NCI-H524 (cell line): ENCODE results near the gene PCDH10.

Source experiments
- DNase-seq, 2 experiments: peaks; one replicate each; lab custom pipeline; 2025; lab: John Stamatoyannopoulos, UW

The PCDH10 gene

GRCh38 chr4:133150486-133151340, 1.6 kb downstream of the PCDH10 start:
- DNase-seq, result peak; percentile 28 to 45

- DNase-seq, result peak in 1 of 2 experiments; percentile 59
Measured at GRCh38 chr4:133151341-133151690, 2.2 kb downstream of the PCDH10 start.

GRCh38 chr4:133151691-133152329, 2.7 kb downstream of the PCDH10 start:
- peak; percentile 43 to 62 for DNase-seq

- no peak for DNase-seq
Measured at GRCh38 chr4:133152330-133152821, 3.3 kb downstream of the PCDH10 start.

GRCh38 chr4:133152831-133153481, 3.9 kb downstream of the PCDH10 start:
- DNase-seq, result peak in 1 of 2 experiments; percentile 25

- DNase-seq, result peak in 1 of 2 experiments; percentile 24
Measured at GRCh38 chr4:133154725-133155124, 5.6 kb downstream of the PCDH10 start.

- no peak for DNase-seq
Measured at GRCh38 chr4:133156096-133156495, 7.0 kb downstream of the PCDH10 start.

- no peak for DNase-seq
Measured at GRCh38 chr4:133156556-133156955, 7.5 kb downstream of the PCDH10 start.

GRCh38 chr4:133157460-133158160, 8.5 kb downstream of the PCDH10 start:
- DNase-seq, result no peak

GRCh38 chr4:133160853-133161252, 11.8 kb downstream of the PCDH10 start:
- DNase-seq, result no peak

- DNase-seq, result no peak
Measured at GRCh38 chr4:133161570-133162295, 12.6 kb downstream of the PCDH10 start.

GRCh38 chr4:133162941-133163340, 13.8 kb downstream of the PCDH10 start:
- no peak for DNase-seq

- no peak for DNase-seq
Measured at GRCh38 chr4:133178956-133179355, 29.9 kb downstream of the PCDH10 start.

GRCh38 chr4:133186210-133186609, 37.1 kb downstream of the PCDH10 start:
- no peak for DNase-seq

GRCh38 chr4:133186845-133187244, 37.8 kb downstream of the PCDH10 start:
- no peak for DNase-seq

- DNase-seq, result no peak
Measured at GRCh38 chr4:133188433-133189146, 39.5 kb downstream of the PCDH10 start.

GRCh38 chr4:133189147-133189517, 40.0 kb downstream of the PCDH10 start:
- no peak for DNase-seq

GRCh38 chr4:133190098-133190497, 41.0 kb downstream of the PCDH10 start:
- DNase-seq, result no peak

- peak in 1 of 2 experiments; percentile 5 for DNase-seq
Measured at GRCh38 chr4:133208694-133209285, 59.7 kb downstream of the PCDH10 start.

GRCh38 chr4:133233922-133234321, 84.8 kb downstream of the PCDH10 start:
- no peak for DNase-seq
